ENCODE data around the gene MBNL1. TPM values are rescaled to one million over a fixed set of nuclear protein-coding genes. Genes with fewer than 3 reads are reported as not detected.

Gene MBNL1
- total RNA-seq, 4 donors from 2014 or later, result 152 to 286 (median 228) TPM

GRCh38 chr3:152384412-152384811, 115.7 kb downstream of the MBNL1 start:
- no peak for TF ChIP-seq CTCF (IDR thresholded peaks at IDR 0.05)
- TF ChIP-seq POLR2A (IDR thresholded peaks at IDR 0.05), result no peak
- no peak overlapping the region for H3K4me3 ChIP-seq (ENCODE audit: low read depth, poor library complexity, severe bottlenecking)
- no peak for DNase-seq (ENCODE audit: low spot score in 2 of 2)
- intact Hi-C loops (cut with DNase I; ENCODE audit: low total_unique reads), result no loop called here

GRCh38 chr3:152385761-152386160, 117.0 kb downstream of the MBNL1 start:
- intact Hi-C loops (cut with DNase I; ENCODE audit: low total_unique reads), result no loop called here
- no peak overlapping the region for H3K4me3 ChIP-seq (ENCODE audit: low read depth, poor library complexity, severe bottlenecking)
- TF ChIP-seq CTCF (IDR thresholded peaks at IDR 0.05), result no peak
- TF ChIP-seq POLR2A (IDR thresholded peaks at IDR 0.05), result no peak
- DNase-seq (ENCODE audit: low spot score in 2 of 2), result no peak
- WGBS, 2 donors, result 31 to 57% methylated on average over 1 of the region's 1 CpG

GRCh38 chr3:152386208-152386607, 117.5 kb downstream of the MBNL1 start:
- TF ChIP-seq POLR2A (IDR thresholded peaks at IDR 0.05) (no peak), CTCF (IDR thresholded peaks at IDR 0.05) (no peak)
- intact Hi-C loops (cut with DNase I; ENCODE audit: low total_unique reads), result no loop called here
- no peak for DNase-seq (ENCODE audit: low spot score in 2 of 2)
- no peak overlapping the region for H3K4me3 ChIP-seq (ENCODE audit: low read depth, poor library complexity, severe bottlenecking)

- no peak overlapping the region for H3K4me3 ChIP-seq (ENCODE audit: low read depth, poor library complexity, severe bottlenecking)
- intact Hi-C loops (cut with DNase I; ENCODE audit: low total_unique reads), result no loop called here
- no peak for DNase-seq (ENCODE audit: low spot score in 2 of 2)
- TF ChIP-seq POLR2A (IDR thresholded peaks at IDR 0.05) (no peak), CTCF (IDR thresholded peaks at IDR 0.05) (no peak)
- 56 to 70% methylated on average over 1 of the region's 1 CpG for WGBS, 2 donors
These were observed 119.9 kb downstream of the MBNL1 start for GRCh38 chr3:152388631-152389030.

GRCh38 chr3:152389316-152389934, 120.7 kb downstream of the MBNL1 start:
- no peak overlapping the region for H3K4me3 ChIP-seq (ENCODE audit: low read depth, poor library complexity, severe bottlenecking)
- intact Hi-C loops (cut with DNase I; ENCODE audit: low total_unique reads), result no loop called here
- 87 to 92% methylated on average over 6 of the region's 6 CpGs for WGBS, 2 donors
- DNase-seq (ENCODE audit: low spot score in 2 of 2), result no peak
- TF ChIP-seq POLR2A (IDR thresholded peaks at IDR 0.05) (no peak), CTCF (IDR thresholded peaks at IDR 0.05) (no peak)

GRCh38 chr3:152390647-152391046, 121.9 kb downstream of the MBNL1 start:
- TF ChIP-seq CTCF (IDR thresholded peaks at IDR 0.05) (no peak), POLR2A (IDR thresholded peaks at IDR 0.05) (no peak)
- H3K4me3 ChIP-seq (ENCODE audit: low read depth, poor library complexity, severe bottlenecking), result no peak overlapping the region
- DNase-seq (ENCODE audit: low spot score in 2 of 2), result no peak
- intact Hi-C loops (cut with DNase I; ENCODE audit: low total_unique reads), result no loop called here
- WGBS, 2 donors, result 73 to 95% methylated on average over 2 of the region's 2 CpGs
